Sigmoid colon (tissue), 3 donors: Measurements from ENCODE around the gene ST6GALNAC3.

Experiments
- CTCF ChIP-seq, 4 experiments: fragments of 450-650 bp in 3 of 4; fragments of 200-600 bp in 1 of 4; IDR thresholded peaks; one replicate each; pipeline ENCODE4 v1.5.1; 2016 to 2019; ENCODE audit warnings: antibody characterized with exemption in 4 of 4, mild to moderate bottlenecking in 3 of 4, moderate library complexity in 2 of 4
- POLR2A ChIP-seq, 2 donors: fragments of 450-650 bp; IDR thresholded peaks; one replicate each; pipeline ENCODE4 v1.6.1; 2016; ENCODE audit warnings: antibody characterized with exemption in 2 of 2, mild to moderate bottlenecking in 2 of 2, moderate library complexity in 2 of 2

- no peak for TF ChIP-seq POLR2A (IDR thresholded peaks at IDR 0.05)
- no peak for TF ChIP-seq CTCF (IDR thresholded peaks at IDR 0.05)
These were observed 565.5 kb downstream of the ST6GALNAC3 start for GRCh38 chr1:76640092-76640491.
